HG02973 (cell line): ENCODE measurements around the gene TAF11L6.
"Not testable (repeated sequence)": the region's sequence is repeated elsewhere in the genome, so short reads cannot be mapped to it uniquely, and the experiment has no call there.

Experiments
- ATAC-seq: cut with Tn5 transposase; IDR thresholded peaks from one replicate; pipeline ENCODE4 v1.9.1; 2021; ENCODE audit warnings: moderate library complexity; ENCODE audit not compliant: unreplicated experiment

TAF11L6 gene

GRCh38 chr5:17528369-17528768 lies at the start of gene TAF11L6:
TSS of gene TAF11L6 (plus strand) at chr5:17528669.
- not testable (repeated sequence) for ATAC-seq

- no peak for ATAC-seq
Measured at GRCh38 chr5:17481378-17481777, 47.1 kb upstream of the TAF11L6 start.

- no peak for ATAC-seq
Measured at GRCh38 chr5:17482790-17483189, 45.7 kb upstream of the TAF11L6 start.

GRCh38 chr5:17486464-17487173 lies 41.9 kb upstream of the TAF11L6 start:
- not testable (repeated sequence) for ATAC-seq

- ATAC-seq = no peak
Measured at GRCh38 chr5:17487174-17487512, 41.3 kb upstream of the TAF11L6 start.

GRCh38 chr5:17491257-17491656 lies 37.2 kb upstream of the TAF11L6 start:
- ATAC-seq = not testable (repeated sequence)

- no peak for ATAC-seq
Measured at GRCh38 chr5:17492770-17493169, 35.7 kb upstream of the TAF11L6 start.

GRCh38 chr5:17497446-17497845 lies 31.0 kb upstream of the TAF11L6 start:
- no peak for ATAC-seq

- ATAC-seq = not testable (repeated sequence)
Measured at GRCh38 chr5:17497931-17498330, 30.5 kb upstream of the TAF11L6 start, which contains the start of gene TAF11L2. TSS of gene TAF11L2 (plus strand) at chr5:17498231.

- ATAC-seq = no peak
Measured at GRCh38 chr5:17511775-17512325, 16.6 kb upstream of the TAF11L6 start.

GRCh38 chr5:17517526-17517925 lies 10.9 kb upstream of the TAF11L6 start:
- not testable (repeated sequence) for ATAC-seq

- ATAC-seq = not testable (repeated sequence)
Measured at GRCh38 chr5:17518067-17518466, 10.4 kb upstream of the TAF11L6 start, which contains the start of gene TAF11L3. TSS of gene TAF11L3 (plus strand) at chr5:17518367.

GRCh38 chr5:17519508-17519907 lies 9.0 kb upstream of the TAF11L6 start:
- not testable (repeated sequence) for ATAC-seq

- not testable (repeated sequence) for ATAC-seq
Measured at GRCh38 chr5:17521501-17521900, 7.0 kb upstream of the TAF11L6 start, which contains the start of gene TAF11L4. TSS of gene TAF11L4 (plus strand) at chr5:17521801.

- ATAC-seq = not testable (repeated sequence)
Measured at GRCh38 chr5:17524935-17525334, 3.5 kb upstream of the TAF11L6 start, which contains the start of gene TAF11L5. TSS of gene TAF11L5 (plus strand) at chr5:17525235.

- ATAC-seq = not testable (repeated sequence)
Measured at GRCh38 chr5:17526504-17526903, 2.0 kb upstream of the TAF11L6 start.
